T-helper 1 cell (primary cell): ENCODE results near the gene UBE2D2.
A peak's percentile ranks its signal among the peaks of the same experiment; 100 is the strongest.
"Not testable (repeated sequence)": the region's sequence is repeated elsewhere in the genome, so short reads cannot be mapped to it uniquely, and the experiment has no call there.

Experiments
- DNase-seq, 5 donors: peaks; one replicate each; pipeline ENCODE4 v3.0.0-alpha.2; 2012 to 2020
- total RNA-seq, 4 donors: gene quantifications; one replicate each; lab custom pipeline; 2026; lab: John Stamatoyannopoulos, UW

UBE2D2 gene
- total RNA-seq = 85.9 to 124 (median 106) reads per million in 4 donors

DNA sequence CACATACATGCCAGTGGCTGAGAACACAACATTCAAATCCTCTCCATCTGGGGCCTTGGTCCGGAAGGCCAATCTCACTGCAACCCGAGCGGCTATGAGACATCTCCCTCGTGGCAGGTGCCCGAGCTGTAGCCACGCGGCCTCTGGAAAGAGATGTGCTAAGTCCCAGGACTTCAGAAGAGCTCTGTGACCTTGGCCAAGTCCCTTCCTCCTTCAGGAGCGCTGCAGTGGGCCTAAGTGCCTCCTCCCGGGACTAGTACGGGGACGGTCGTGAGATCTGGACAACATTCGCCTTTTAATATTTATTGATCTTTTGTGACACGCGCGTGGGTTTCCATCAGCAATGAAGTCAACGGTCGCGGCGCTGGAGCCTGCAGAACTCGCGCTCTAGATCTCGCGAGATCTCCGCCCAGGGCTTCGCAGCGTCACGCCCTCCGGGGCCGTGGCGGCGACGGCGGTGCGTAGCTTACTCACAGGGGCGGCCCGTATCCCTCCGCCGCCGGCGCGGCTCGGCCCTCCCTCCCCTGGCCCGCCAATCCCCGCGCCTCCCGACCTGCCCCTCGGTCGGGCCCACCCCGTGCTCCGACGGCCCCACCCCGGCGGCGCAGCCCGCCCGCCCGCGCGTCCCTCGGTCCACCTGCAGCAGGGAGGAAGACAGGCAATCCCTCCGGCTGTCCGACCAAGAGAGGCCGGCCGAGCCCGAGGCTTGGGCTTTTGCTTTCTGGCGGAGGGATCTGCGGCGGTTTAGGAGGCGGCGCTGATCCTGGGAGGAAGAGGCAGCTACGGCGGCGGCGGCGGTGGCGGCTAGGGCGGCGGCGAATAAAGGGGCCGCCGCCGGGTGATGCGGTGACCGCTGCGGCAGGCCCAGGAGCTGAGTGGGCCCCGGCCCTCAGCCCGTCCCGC lies at the start of gene UBE2D2:
UBE2D2 (plus strand) TSS at position 588 of the 903 bp plus-strand sequence. CDS start 453 bp downstream, outside the sequence.
- peak; percentile 95 to 99 (median 96) for DNase-seq

DNA sequence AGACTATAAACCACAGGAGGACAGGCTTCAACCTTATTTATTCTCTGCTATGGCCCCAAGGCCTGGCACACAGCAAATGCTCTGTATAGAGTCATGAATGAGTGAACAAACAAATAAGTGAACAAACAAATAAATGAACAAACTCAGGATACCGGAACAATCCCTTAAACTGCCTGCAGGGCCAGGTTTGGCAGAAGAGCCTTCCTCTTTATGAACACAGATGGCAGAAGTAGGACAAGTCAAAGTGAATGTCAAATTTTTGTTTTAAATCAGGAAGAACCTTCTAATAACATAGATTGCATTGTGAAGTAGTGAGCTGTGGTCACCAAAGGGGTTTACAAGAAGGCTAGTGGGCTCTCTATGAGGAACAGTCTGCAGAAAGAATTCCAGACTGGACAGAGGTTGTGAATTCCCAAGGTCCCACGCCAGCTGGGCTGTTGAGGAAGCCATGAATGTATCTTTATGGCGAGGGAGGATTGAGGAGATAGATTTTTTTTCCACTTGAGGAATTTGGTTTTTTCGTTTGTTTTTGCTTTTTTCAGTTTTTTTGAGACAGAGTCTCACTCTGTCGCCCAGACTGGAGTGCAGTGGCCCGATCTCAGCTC lies 48.3 kb upstream of the UBE2D2 start:
- DNase-seq = peak in 1 of 5 donors; percentile 26

DNA sequence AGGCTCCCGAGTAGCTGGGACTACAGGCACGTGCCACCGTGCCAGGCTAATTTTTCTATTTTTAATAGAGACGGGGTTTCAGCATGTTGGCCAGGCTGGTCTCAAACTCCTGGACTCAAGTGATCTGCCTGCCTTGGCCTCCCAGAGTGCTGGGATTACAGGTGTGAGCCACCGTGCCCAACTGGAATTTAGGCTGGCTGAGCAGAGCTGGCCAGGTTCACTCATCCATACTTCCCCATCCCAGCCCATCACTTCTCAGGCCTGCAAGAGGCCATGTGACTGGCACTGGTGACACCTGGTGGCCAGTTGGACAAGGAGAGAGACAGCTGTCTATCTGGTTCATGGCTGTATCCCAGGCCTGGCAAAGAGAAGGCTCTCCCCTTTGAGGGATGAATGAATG lies 47.7 kb upstream of the UBE2D2 start:
- DNase-seq = peak; percentile 53 to 82 (median 67)

DNA sequence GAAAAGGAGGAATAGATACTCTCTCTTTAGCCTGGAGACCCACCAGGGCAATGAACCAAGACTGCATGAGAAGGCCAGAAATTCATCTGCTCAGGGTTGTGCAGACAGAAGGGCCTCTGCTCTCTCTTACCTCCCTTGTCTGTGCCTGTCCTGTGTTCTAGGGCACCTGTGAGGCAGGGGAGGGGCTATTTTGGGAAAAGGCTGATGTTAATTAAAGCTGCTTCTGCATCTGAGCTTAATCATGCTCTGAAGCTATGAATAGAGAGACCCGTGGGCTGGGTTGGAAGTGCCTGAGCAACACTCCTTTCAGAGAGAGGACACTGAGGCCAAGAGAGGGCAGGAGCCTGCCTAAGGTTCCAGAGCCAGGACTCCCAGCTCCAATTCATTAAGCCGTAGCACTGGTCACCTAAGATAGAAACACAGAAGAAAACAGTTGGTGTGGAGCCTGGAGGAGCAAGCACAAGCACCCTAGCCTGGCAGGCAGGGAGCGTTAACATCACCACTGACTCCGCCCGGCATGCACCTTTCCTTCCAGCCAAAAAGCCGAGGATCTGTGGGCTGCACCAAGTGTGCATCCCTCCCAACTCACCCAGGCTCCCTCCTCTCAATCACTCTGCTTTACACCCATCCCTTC lies 47.2 kb upstream of the UBE2D2 start:
- no peak for DNase-seq

- peak in 1 of 5 donors; percentile 35 for DNase-seq
Measured at GRCh38 chr5:139514486-139514856, 46.7 kb upstream of the UBE2D2 start.

- DNase-seq = peak; percentile 74 to 89 (median 82)
Measured at GRCh38 chr5:139517683-139518564, 43.2 kb upstream of the UBE2D2 start.

GRCh38 chr5:139523635-139524445 lies 37.3 kb upstream of the UBE2D2 start:
- DNase-seq = no peak

DNA sequence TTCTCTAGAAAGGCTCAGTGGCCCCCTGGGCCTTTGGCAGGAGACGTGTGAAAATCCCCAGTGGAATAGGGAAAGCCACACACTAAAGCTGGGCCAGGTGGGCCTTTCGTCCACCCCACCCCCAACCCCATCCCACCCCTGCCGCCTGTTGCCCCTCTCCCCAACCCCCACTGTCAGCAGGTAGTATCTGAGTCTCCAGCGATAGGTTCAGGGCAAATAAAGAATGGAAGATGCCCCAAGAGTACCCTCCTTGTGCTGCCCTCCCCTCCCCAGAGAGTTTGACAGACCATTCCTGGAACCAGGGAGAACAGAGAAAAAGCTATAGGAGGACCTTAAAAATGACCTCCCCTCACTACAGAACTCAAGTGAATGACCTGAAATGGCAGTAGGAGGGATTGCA lies 36.7 kb upstream of the UBE2D2 start:
- DNase-seq = no peak

- DNase-seq = no peak
Measured at GRCh38 chr5:139524940-139525585, 36.1 kb upstream of the UBE2D2 start.

GRCh38 chr5:139525586-139526308 lies 35.4 kb upstream of the UBE2D2 start:
- not testable (repeated sequence) for DNase-seq

- DNase-seq = not testable (repeated sequence)
Measured at GRCh38 chr5:139526309-139527089, 34.6 kb upstream of the UBE2D2 start.

GRCh38 chr5:139527090-139527470 lies 34.1 kb upstream of the UBE2D2 start:
- DNase-seq = not testable (repeated sequence)

DNA sequence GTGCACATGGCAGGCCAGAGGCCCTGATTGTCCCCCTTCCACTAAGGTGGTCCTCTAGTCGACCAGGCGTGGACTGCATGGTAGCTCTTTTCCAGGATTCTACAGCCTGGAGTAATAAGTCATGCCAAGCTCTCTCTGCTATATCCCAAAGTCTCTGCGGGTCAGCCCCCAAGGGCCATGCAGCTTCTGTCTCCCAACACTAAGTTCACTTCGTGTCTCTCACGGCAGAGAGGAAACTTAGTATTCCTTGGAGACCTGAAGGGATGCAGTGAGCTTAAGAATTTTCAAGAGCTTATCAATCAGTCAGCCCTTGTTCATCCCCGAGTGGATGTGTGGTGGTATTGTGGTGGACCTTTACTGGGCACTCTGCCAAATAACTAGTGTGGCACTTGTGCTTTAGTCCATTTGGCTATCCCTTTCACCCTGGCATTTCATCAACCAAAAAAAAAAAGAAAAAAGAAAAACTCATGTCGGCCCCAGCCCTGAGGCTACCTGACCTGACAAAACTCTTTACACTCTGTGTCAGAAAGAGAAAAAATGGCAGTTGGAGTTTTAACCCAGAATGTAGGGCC lies 33.2 kb upstream of the UBE2D2 start:
- not testable (repeated sequence) for DNase-seq

GRCh38 chr5:139528695-139529094 lies 32.4 kb upstream of the UBE2D2 start:
- not testable (repeated sequence) for DNase-seq

DNA sequence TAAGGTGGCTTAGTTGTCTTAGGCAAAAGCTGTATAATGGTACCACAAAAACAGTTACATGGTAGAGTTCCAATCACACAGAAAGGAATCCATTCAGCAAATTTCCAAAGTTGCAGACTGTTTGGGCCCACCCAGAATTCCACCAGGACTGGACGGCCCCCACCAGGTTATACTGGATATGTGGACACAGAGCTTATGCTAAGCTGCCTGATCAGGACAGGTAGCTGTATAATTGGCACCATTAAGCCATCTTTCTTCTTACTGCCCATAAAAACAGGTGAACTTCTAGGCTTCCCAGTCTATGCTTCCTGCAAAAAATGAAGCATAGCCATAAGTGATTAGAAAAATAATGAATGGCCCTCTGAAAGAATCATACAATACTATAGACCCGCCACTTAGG lies 31.1 kb upstream of the UBE2D2 start:
- not testable (repeated sequence) for DNase-seq

DNA sequence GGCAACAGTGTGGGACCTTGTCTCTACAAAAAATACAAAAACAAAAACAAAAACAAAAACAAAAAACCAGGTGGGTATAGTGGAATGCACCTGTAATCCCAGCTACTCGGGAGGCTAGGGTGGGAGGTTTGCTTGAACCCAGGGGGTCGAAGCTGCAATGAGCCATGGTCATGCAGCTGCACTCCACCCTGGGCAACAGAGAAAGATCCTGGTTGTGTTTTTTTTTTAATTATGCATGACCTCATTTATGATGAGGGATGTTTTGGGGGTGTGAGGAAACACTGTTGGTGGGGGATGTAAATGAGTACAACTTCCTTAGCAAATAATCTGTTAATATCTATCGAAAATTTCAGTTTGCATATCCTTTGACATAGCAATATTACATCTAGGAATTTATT lies 29.4 kb upstream of the UBE2D2 start:
- no peak for DNase-seq

GRCh38 chr5:139543423-139543991 lies 17.6 kb upstream of the UBE2D2 start:
- peak in 4 of 5 donors; percentile 16 to 65 (median 30) for DNase-seq

DNA sequence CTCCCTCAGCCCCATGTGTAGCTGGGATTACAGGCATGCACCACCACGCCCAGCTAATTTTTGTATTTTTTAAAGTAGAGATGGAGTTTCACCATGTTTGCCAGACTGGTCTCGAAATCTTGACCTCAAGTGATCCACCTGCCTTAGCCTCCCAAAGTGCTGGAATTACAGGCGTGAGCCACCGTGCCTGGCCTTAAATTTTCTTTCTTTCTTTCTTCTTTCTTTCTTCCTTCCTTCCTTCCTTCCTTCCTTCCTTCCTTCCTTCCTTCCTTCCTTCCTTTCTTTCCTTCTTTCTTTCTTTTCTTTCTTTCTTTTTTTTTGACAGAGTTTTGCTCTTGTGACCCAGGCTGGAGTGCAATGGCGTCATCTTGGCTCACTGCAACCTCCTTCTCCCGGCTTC lies 14.5 kb upstream of the UBE2D2 start:
- DNase-seq = not testable (repeated sequence)
